Activated CD8-positive, alpha-beta memory T cell treated with anti-CD3 and anti-CD28 coated beads, Interleukin-2, amount 50 U/mL, for 1 hour (primary cell): ENCODE measurements around the gene DNAJC16.
"Not testable (repeated sequence)": the region's sequence is repeated elsewhere in the genome, so short reads cannot be mapped to it uniquely, and the experiment has no call there.

Experiments used
- DNase-seq: peaks from one replicate; pipeline ENCODE4 v3.0.0-alpha.2; 2020; ENCODE audit errors: extremely low read depth

The DNAJC16 gene

DNA sequence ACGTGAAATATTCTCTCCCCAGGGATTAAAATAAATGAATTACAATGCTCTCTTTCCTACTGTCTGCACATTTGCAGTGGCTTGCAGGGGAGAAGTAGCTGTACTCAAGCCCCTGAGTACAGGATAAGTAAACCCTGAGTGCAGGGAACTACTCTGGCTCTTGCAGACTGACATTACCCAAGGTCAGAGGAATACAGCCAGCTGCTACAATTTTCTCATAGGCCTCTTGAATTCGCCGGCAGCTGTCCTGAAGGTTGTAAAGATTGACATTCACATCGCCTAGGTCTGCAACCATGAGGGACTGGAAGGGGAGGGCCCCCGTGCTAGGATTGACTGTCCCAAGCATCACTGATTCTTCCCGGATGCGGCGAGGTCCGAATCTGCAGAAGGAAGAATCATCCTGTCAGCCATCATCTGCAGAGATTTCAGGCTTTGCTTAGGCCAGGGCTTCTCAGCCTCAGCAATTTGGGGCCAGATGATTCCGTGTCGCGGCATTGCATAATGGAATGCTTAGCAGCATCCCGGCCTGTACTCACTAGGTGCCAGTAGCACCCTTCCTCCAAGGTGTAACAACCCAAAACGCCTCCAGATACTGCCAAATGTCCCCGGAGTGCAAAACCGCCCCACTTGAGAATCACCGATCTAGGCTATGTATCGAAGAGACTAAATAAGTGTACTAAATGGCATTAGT is 56.5 kb downstream of the DNAJC16 start:
- DNase-seq, result no peak

DNA sequence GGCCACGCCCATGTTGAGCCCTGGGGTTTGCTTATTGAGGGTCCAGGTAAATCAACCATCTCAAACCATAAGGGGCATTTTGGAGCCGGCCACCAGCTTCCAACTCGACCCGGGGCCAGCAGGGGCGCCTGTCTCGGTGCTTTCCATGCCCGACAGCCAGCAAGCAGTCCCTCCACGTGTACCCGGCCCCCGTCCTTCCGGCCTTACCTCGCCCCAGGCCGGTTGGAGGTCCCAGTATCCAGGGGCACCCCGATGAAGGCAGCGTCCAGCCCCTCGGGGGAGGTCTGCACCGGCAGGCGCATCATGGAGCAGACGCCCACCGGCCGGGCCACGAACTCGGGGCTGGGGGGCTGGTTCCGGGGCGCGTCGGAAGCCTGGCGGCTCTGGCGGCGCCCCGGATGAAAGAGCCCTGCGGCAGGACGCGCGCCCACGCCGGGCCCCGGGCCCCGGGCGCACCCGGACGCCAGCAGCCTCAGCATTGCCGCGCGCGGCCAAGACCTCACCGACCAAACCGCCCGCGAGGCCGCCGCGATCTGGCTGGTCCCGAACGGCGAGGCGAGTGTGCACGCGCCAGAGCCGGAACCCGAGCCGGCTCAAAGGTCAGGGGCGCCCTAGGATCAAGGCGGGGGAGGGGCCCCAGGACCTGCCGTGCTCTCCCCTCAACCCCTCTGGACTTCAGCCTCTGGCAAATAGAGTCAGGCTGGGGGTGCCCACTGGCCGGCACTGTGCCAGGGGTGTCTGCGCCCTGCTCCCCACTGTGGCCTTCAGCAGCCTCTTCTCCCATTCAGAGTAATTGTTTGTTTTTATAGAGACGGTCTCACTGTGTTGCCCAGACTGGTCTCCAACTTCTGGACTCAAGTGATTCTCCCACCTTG is 58.1 kb downstream of the DNAJC16 start, which contains the start of gene AGMAT:
Gene AGMAT, minus strand, starts transcription at position 563 of the 875 bp plus-strand sequence. Its CDS starts 84 bp downstream, at position 479.
- no peak for DNase-seq

DNA sequence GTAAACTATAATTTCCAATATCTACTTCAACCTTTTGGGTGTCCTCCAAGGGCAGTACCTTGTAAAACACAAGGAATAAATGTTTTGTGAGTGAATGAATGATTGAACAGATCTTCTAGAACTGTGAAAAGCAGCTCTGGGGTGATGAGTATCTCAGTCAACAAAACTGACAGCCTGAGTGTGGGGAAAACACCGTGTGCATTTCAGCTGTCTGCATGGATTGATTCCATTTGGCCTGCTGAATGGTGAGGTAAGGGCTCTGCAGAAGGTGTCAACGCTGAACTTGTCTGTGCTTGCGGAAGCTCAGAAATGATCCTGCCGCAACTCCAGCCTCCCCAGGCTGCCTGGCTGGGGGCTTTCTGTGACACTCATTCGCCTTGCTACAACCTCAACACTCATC is 65.6 kb downstream of the DNAJC16 start:
- no peak for DNase-seq

DNA sequence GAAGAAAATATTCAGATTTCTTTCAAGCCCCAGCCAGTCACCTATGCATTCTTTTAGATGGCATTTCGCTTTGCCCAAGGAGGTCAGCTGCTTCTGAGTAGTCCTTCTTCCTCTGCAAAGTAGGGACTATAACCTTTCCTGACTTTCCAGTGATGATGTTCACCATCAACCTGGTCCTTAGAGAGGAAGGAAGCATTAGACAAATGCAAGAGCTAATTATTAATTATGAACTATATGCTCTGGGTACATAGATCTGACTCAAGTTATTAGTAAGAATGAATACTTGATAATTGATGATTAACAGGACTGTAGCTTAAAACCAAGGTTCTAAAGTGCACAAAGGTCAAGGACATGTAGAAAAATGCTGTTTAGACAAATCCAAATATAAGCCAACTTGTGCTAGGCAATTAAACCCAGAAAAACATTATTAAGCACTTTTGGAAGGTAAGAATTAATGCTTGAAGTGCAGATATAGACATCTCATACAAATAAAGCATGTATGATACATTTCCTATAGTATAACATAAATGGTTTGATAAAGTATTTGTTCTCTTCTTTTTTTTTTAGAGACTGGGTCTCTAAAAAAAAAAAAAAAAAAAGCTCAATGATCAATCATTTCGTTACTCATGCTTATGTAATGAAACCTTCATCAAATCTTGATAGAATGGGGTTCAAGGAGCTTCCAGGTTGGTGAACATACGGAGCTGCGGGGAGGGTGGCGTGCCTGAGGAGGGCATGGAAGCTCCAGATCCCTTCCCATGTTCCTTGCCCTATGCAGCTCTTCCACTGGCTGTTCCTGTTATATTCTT is 69.4 kb downstream of the DNAJC16 start:
- no peak for DNase-seq

DNA sequence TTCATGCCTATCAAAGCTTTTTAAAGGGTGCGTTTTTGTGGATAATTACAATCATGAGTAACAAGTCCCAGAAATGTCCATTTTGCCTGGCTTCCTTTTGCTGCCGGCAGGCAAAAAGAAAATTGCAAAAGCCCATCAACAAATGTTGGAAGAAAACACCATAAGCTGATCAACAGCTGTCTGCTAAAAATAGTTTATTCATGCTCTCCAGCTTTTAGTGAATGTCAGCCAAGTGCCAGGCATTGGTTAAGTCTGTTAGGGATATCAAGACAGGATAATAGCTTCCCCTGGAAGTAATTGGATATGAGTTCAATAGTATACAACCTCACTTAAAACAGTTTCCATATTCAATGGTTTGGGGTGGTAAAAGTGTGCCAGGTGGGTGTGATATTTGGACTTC is 71.8 kb downstream of the DNAJC16 start:
- DNase-seq, result no peak

DNA sequence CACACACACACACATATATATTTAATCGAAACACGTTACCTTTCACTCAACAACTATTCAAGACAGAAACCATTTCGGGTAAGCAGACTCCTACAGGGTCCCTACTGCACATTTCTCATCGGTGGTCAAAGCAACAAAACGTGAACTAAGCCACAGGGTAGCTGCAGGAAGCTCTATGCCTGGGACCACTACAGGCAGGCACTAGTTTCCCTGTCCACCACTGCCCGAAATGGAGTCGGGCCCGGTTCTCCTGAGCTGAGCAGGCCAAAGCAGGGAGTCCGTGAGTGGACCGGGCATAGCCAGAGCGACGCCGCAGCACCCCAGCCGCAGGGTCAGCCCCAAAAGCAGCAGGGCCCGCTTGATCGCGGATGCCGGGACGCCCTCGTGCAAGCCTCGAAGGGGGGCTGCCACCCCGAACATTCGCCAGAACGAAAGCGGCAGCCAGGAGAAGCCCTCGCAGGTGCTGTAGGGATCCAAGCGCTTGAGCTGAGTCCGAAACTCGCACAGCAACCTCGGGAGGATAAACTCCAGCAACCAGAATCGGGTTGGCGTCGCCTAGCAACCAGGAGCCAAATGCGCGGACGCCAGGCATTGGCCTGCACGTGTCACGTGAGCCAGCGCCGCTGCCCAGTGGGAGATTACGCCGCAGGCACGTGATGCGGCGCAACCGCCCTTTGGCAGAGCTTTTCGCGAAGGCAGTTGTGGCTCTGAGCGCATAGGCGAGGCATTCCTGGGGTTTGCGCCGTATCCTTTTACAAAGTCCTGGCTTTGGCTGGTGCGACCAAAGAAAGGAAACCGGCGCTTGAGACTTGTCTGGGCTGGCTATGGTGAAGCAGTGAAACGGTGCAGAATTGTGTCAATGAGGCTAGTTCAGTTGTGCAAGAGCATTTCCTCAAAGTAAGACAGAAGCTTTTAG is 76.7 kb downstream of the DNAJC16 start:
- peak; percentile 84 for DNase-seq

DNA sequence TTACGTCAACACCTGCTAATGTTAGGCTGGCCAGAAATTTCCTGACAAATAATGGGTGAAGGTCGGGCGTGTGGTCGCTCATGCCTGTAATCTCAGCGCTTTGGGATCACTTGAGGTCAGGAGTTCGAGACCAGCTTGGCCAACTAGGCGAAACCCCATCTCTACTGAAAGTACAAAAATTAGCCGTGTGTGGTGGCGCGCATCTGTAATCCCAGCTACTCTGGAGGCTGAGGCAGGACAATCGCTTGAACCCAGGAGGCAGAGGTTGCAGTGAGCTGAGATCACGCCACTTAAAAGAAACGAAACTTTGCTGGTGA is 77.3 kb downstream of the DNAJC16 start:
- not testable (repeated sequence) for DNase-seq

DNA sequence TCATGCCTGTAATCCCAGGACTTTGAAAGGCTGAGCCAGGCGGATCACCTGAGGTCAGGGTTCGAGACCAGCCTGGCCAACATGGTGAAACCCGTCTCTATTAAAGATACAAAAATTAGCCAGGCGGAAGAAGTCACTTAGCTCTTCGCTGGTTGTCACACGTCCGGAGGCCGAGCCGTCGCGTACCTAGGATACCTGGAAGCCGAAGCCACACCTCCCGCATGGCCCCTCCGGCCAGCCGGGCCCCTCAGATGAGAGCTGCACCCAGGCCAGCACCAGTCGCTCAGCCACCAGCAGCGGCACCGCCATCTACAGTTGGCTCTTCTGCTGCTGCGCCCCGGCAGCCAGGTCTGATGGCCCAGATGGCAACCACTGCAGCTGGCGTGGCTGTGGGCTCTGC is 77.8 kb downstream of the DNAJC16 start:
- DNase-seq, result not testable (repeated sequence)

DNA sequence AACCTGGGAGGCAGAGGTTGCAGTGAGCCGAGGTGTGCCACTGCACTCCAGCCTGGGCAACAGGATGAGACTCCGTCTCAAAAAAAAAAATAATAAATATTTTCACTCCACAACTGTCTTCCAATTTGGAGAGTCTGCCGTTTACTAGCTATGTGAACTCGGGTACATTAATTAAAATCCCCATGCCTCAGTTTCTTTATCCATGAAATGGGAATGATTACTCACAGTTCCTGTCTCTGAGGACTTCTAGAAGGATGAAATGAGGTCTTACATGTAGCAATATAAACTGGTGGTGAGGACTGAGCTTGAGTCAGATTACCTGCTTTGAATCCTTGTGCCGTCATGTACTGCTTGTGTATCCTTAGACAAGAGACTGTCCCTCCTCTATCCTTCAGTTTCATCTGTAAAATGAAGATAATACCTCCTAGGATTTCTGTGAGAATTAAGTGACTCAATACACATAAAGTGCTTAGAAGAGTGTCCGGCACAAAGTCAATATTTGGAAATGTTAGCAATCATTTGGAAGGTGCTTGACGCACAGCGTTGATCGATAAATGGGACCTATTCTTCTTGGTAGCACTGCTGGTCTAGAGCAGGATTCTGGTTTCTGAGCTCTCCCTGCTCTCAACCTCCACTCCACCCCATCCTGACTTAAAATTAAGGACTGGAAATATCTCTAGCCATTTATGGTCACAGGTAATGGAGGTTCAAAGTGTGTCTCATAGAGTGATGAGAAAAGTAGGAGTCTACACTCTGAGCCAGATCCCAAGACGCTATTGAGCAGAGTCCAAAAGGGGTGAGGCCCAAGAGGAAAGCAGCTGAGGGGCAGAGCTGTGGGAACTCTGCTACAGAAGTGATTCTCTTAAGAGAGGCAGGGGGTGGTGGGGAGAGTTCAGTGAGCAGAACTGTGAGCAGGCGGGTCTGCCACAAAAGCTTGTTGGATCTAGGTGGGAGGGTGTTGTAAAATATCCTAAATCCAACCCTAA is 79.0 kb downstream of the DNAJC16 start:
- no peak for DNase-seq

DNA sequence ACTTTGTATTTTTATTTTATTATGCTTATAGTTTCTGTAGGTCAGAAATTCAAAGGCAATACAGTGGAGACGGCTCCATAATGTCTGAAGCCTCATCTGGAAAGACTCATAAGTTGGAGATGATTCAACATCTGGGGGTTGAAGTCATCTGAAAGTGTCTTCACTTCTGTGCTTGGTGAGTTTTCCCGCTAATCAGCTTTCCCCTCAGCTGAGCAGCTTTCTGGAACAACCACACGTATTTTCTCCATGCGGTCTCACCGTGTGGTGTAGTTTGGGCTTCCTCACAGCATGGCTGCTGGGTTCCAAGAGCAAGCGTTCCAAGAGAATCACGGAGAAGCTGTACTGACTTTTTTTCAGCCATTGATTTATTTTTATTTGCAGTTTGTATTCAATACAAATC is 83.0 kb downstream of the DNAJC16 start:
- DNase-seq, result no peak

DNA sequence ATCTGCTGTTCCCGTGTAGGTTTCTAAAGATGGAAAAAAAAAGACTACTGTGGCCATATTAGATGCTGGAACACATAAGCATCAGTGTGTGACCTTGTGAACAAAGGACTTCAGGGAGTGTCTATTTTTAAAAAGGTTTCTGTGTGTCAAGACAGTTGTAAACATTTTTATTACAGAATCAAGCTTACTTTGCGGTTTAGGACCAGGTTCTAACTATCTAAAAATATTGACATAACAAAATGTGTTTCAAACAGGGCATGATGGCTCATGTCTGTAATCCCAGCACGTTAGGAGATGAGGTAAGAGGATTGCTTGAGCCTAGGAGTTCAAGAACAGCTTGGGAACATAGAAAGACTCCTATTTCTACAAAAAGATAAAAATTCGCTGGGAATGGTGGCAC is 83.5 kb downstream of the DNAJC16 start:
- DNase-seq, result no peak

DNA sequence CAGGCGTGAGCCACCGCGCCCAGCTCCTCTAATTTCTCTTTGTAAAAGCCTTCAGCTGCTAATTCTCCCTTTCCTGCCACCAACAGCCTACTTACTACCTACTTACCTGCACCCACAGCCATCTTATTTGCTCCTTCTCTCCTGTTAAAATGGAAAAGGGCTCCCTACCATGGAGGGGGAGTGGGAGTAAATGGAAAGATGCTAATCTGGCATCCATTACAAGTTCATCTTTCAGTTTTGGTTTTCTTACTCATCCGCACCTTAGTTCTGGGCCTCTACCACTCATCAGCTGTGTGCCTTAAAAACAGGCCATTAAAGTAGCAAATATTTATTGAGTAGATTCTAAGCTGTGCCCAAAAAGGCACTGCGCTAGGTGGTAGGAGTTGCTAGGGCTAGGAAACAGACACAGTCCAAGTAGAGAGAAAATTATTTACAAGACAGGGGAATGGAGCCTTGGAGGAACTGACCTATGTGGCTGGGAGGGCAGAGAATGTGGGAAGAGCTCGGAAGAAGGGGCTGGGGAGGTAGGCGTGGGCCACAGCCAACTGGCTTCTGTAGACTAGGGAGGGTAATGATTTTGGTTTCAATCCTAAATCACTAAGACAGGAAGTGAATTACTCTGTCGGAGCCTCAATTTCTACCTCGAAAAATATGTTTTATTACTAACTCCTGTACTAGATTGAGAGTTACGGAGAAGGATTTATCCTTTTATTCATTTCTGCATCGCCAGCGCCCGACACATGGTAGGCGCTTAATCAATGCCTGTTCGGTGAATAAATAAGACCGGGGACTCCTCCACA is 89.9 kb downstream of the DNAJC16 start:
- no peak for DNase-seq

DNA sequence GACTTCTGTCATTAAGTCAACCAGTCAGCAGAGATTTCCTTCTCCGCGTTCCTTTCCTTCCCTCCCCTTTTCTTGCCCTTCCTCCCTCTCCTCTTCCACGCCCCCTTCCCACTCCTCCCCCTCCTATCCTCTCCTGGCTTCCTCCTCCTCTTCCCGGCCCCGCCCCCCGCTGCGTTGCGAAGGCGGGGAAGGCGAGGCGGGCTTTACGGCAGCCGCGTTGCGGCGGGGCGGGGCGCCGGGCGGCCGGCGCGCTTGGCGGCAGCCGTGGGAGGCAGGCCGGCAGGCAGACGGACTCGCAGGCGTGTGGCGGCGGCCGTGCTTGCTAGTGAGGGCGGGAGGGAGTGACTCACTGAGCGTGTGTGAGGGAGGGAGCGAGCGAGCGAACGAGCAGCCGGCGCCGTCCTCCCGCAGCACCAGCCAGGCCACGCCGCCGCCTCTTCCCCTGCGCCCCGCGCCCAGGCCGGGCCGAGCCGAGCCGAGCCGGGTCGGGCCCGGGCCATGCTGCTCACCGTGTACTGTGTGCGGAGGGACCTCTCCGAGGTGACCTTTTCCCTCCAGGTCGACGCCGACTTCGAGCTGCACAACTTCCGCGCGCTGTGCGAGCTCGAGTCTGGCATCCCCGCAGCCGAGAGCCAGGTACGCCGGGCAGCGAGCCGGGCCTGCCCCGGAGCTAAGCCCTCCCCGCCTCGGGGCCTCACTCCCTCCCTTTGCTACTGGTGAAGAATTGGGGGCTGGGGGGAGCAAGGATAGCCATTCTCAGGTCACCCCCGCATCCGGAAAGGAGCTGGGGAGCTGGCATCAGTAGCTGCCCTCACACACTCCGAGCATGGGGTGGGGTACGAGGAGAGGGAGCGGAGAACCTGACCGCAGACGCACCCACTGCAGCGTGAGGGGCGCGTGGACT is 90.8 kb downstream of the DNAJC16 start, which contains the start of gene DDI2:
Gene DDI2, plus strand, starts transcription at position 286 of the 904 bp plus-strand sequence. Its CDS starts 213 bp downstream, at position 499.
- peak; percentile 81 for DNase-seq

DNA sequence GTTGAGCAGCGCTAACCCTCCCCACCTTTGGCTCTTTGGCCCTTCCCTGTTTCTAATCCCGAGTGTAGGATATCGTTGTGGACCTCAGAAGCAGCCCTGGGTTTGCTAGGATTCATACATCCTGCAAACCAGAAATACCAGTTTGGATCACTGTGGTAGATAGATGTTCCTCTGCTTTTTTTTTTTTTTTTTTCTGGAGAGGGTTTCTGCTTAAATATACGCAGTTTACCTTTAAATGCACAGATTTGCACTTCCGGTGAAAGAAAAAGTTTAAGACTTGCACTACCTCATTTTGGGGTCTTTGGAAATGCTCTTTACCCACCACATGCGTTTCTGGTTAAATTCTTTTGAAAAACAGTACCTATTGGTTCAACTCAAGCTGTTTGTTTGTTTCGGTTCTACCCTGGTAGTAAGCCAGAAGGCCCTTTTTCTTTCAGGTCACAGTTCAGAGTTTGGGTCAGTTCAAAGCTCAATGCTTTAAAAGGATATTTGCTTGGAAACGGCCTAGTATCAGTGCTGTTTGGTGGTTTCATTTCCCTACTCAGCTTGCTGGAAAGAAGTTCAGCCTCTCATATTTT is 91.5 kb downstream of the DNAJC16 start:
- no peak for DNase-seq

DNA sequence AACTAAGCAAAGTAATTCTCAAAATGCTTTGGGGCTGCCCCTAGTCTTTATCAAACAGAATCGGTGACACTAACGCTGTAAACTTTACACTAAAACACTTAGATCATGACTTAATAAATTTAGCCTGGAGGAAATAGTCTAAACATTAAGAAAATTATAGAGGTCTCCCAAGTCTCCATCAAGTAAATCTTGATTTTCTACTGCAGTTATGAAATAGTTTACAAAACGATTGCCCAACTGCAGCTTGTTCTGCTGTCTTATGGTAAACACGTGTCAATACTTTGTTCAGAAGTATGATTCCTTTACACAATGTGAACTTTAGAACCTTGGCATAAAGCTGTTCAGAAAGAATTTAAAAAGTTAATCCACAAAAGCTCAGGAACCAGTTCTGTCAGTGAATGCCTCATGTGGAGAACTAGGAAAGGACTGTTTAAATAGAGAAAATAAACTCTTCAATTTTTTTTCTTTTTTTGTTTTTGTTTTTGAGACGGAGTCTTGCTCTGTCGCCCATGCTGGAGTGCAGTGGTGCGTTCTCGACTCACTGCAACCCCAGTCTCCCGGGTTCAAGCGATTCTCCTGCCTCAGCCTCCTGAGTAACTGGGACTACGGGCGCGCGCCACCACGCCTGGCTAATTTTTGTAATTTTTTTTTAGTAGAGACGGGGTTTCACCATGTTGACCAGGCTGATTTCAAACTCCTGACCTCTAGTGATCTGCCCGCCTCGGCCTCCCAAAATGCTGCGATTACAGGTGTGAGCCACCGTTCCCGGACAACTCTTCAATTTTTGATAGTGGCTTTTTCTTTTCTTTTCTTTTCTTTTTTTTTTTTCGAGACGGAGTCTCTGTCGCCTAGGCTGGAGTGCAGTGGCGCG is 92.2 kb downstream of the DNAJC16 start:
- no peak for DNase-seq

DNA sequence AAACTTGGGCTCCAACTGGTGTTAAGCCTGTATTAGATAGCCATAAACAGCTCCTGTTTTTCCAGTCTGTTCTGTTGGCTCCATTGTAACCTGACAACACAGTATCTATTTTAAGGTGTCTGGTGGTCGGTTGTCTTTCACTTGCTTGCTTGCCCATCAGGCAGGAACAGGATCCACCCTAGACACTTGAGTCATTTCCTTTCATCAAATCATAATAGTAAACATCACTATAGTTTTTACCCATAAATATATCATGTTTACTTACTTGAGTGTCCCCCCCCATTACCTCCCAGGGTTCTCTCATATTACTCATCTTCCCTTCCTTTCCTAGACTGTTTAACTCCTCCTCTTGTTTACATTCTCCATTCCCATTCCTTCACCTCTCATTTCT is 93.5 kb downstream of the DNAJC16 start:
- no peak for DNase-seq
